Trophoblast cell (in vitro differentiated cells and primary cell): ENCODE measurements around the gene HHIP.
A peak's percentile ranks its signal among the peaks of the same experiment; 100 is the strongest.

Source experiments
- DNase-seq, 2 donors: peaks; one replicate each; pipeline ENCODE4 v3.0.0-alpha.2; 2016
- H2AFZ ChIP-seq: 2 replicates; pipeline ENCODE4 v1.6.1; 2013; ENCODE audit warnings: low read length, moderate library complexity, mild to moderate bottlenecking; ENCODE audit not compliant: insufficient read depth, poor library complexity
- H2AK5ac ChIP-seq: 2 replicates; pipeline ENCODE4 v1.6.1; 2013; ENCODE audit warnings: mild to moderate bottlenecking, low read length
- H2BK120ac ChIP-seq: 2 replicates; pipeline ENCODE4 v1.6.1; 2013; ENCODE audit warnings: low read length, mild to moderate bottlenecking, moderate library complexity; ENCODE audit not compliant: insufficient read depth, poor library complexity
- H2BK12ac ChIP-seq: 2 replicates; pipeline ENCODE4 v1.6.1; 2013; ENCODE audit warnings: mild to moderate bottlenecking, low read length, moderate library complexity
- H2BK5ac ChIP-seq: 2 replicates; pipeline ENCODE4 v1.6.1; 2013; ENCODE audit warnings: low read length, low read depth, moderate library complexity, mild to moderate bottlenecking; ENCODE audit not compliant: poor library complexity
- H3K14ac ChIP-seq: 2 replicates; pipeline ENCODE4 v1.6.1; 2013; ENCODE audit warnings: mild to moderate bottlenecking, low read length
- H3K18ac ChIP-seq: 2 replicates; pipeline ENCODE4 v1.6.1; 2013; ENCODE audit warnings: mild to moderate bottlenecking, low read length
- H3K23ac ChIP-seq: 2 replicates; pipeline ENCODE4 v1.6.1; 2013; ENCODE audit warnings: low read length
- H3K27ac ChIP-seq: 2 replicates; pipeline ENCODE4 v1.5.1; 2013; ENCODE audit warnings: low read depth, mild to moderate bottlenecking, inconsistent platforms, low read length, moderate library complexity
- H3K27me3 ChIP-seq: 2 replicates; pipeline ENCODE4 v1.6.1; 2013; ENCODE audit warnings: inconsistent platforms, mild to moderate bottlenecking, low read length, moderate library complexity; ENCODE audit not compliant: insufficient read depth
- H3K36me3 ChIP-seq, 2 experiments: 1 replicate in 1 of 2; 2 replicates in 1 of 2; pipeline ENCODE4 v1.6.1; 2013; ENCODE audit warnings: low read length in 2 of 2, mild to moderate bottlenecking in 2 of 2, moderate library complexity in 1 of 2; ENCODE audit not compliant: insufficient read depth in 2 of 2, control insufficient read depth in 1 of 2
- H3K4ac ChIP-seq: 2 replicates; pipeline ENCODE4 v1.6.1; 2013; ENCODE audit warnings: low read depth, mild to moderate bottlenecking, low read length, moderate library complexity
- H3K4me1 ChIP-seq, 2 experiments: 1 replicate in 1 of 2; 2 replicates in 1 of 2; pipeline ENCODE4 v1.6.1; 2013; ENCODE audit warnings: low read length in 2 of 2, mild to moderate bottlenecking in 2 of 2, moderate library complexity in 1 of 2; ENCODE audit not compliant: insufficient read depth in 2 of 2, control insufficient read depth in 1 of 2
- H3K4me2 ChIP-seq: 2 replicates; pipeline ENCODE4 v1.6.1; 2013; ENCODE audit warnings: inconsistent platforms, mild to moderate bottlenecking, low read length, moderate library complexity
- H3K4me3 ChIP-seq: 2 replicates; pipeline ENCODE4 v1.5.1; 2013; ENCODE audit warnings: mild to moderate bottlenecking, low read depth, low read length, inconsistent platforms
- H3K79me1 ChIP-seq: one replicate; pipeline ENCODE4 v1.6.1; 2013; ENCODE audit warnings: low read length
- H3K79me2 ChIP-seq: 2 replicates; pipeline ENCODE4 v1.6.1; 2013; ENCODE audit warnings: low read length, mild to moderate bottlenecking; ENCODE audit not compliant: control insufficient read depth, insufficient read depth, poor library complexity
- H3K9ac ChIP-seq: 2 replicates; pipeline ENCODE4 v1.6.1; 2013; ENCODE audit warnings: mild to moderate bottlenecking, low read length
- H3K9me3 ChIP-seq: 2 replicates; pipeline ENCODE4 v1.6.1; 2013; ENCODE audit warnings: low read depth, mild to moderate bottlenecking, control low read depth, inconsistent platforms, low read length; ENCODE audit not compliant: insufficient read depth
- H4K12ac ChIP-seq: 2 replicates; pipeline ENCODE4 v1.6.1; 2013; ENCODE audit warnings: low read depth, mild to moderate bottlenecking, low read length, moderate library complexity
- H4K8ac ChIP-seq: 2 replicates; pipeline ENCODE4 v1.6.1; 2013; ENCODE audit warnings: low read depth, mild to moderate bottlenecking, low read length, moderate library complexity
- H4K91ac ChIP-seq: one replicate; pipeline ENCODE4 v1.6.1; 2013; ENCODE audit warnings: low read depth, mild to moderate bottlenecking, low read length, moderate library complexity
- WGBS: extraction: QIAGEN DNeasy Blood & Tissue Kit; methylation state at CpG from one replicate; pipeline ENCODE4 v1.1.7; 2013; ENCODE audit warnings: missing lambda C conversion rate; ENCODE audit not compliant: insufficient read length, insufficient coverage; ENCODE audit errors: extremely low coverage; 5-methylcytosine and 5-hydroxymethylcytosine counted together

HHIP gene

DNA sequence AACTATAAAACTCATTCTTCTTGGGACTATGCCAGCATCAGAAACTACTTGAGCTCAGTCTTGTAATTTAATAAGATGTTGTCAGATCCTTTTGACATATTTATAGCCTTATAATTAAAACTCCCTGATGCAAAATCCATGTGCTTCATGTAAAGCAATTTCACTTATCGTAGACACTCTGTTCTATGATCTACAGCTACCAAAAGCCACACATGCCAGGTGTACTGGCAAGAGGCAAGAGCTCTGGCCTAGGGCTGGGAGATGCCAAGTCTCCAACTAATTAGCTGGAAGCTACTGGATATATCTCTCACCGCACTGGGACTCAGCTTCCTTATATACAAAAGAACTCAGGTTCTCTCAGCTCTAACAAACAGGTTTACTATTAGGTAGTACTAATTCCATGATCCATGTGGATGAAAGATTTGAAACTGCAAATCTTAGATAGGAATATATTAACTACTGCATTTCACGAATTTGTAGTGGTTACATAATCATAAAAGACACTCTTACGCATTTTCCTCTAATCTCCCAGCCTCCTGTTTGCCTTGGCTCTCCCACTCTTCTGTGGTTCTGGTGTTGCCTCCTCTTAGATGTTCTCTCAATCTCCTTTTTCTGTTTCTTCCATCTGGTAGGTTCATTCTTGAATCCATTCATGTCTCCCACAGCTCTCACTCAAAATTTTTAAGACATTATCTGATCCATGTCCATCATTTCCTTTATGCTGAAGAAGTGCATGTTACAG, 103.0 kb downstream of the HHIP start:
- no peaks in the 10 kb centered on the region for H3K9me3 ChIP-seq
- H3K36me3 ChIP-seq: no peaks in the 10 kb centered on the region
- H3K27ac ChIP-seq: no peak overlapping the region
- no CpG with 5 or more reads among the region's 4 CpGs for WGBS
- H2BK120ac ChIP-seq: no peak overlapping the region
- no peak overlapping the region for H3K18ac ChIP-seq
- H3K4me3 ChIP-seq: no peak overlapping the region
- no peak overlapping the region for H3K4me2 ChIP-seq
- H3K4ac ChIP-seq: no peak overlapping the region
- no peak overlapping the region for H4K8ac ChIP-seq
- H4K12ac ChIP-seq: no peak overlapping the region
- H2BK5ac ChIP-seq: no peak overlapping the region
- no peaks in the 10 kb centered on the region for H3K79me1 ChIP-seq
- H2AK5ac ChIP-seq: no peak overlapping the region
- H2BK12ac ChIP-seq: no peak overlapping the region
- no peaks in the 10 kb centered on the region for H3K79me2 ChIP-seq
- no peak overlapping the region for H3K14ac ChIP-seq
- H3K9ac ChIP-seq: no peak overlapping the region
- no peak for DNase-seq
- H3K27me3 ChIP-seq: no peaks in the 10 kb centered on the region
- H3K4me1 ChIP-seq: no peaks in the 10 kb centered on the region
- no peak overlapping the region for H2AFZ ChIP-seq
- no peak overlapping the region for H4K91ac ChIP-seq
- H3K23ac ChIP-seq: no peak overlapping the region

DNA sequence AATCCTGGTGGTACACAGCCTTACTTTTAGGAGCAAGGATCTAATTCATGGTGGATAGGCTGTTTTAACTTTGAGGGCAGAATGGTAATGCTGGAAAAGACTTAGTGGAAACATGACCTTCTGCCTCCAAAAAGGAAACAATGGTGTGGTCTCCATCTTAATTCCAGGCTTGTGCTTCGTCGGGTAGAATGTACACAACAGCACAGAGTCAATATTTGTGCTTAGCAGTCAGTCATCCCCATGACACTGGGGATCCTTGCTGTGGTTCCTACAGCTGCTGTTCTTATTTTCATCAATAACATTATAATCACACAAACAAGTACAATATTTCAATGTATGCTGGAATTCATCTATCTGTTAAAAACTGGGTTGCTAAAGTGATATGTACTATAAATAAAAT, 104.4 kb downstream of the HHIP start:
- Histone ChIP-seq H3K27ac (no peak overlapping the region), H4K91ac (no peak overlapping the region), H3K27me3 (no peaks in the 10 kb centered on the region), H2AK5ac (no peak overlapping the region), H3K4me1 (no peaks in the 10 kb centered on the region), H4K8ac (no peak overlapping the region), H3K9me3 (no peaks in the 10 kb centered on the region), H3K9ac (no peak overlapping the region), H2AFZ (no peak overlapping the region), H3K18ac (no peak overlapping the region), H3K4me2 (no peak overlapping the region), H3K14ac (no peak overlapping the region), H3K79me2 (no peaks in the 10 kb centered on the region), H3K36me3 (no peaks in the 10 kb centered on the region), H3K4ac (no peak overlapping the region), H4K12ac (no peak overlapping the region), H3K23ac (no peak overlapping the region), H3K79me1 (no peaks in the 10 kb centered on the region), H2BK12ac (no peak overlapping the region), H3K4me3 (no peak overlapping the region), H2BK5ac (no peak overlapping the region), H2BK120ac (no peak overlapping the region)
- WGBS: no CpG with 5 or more reads among the region's 2 CpGs
- no peak for DNase-seq

DNA sequence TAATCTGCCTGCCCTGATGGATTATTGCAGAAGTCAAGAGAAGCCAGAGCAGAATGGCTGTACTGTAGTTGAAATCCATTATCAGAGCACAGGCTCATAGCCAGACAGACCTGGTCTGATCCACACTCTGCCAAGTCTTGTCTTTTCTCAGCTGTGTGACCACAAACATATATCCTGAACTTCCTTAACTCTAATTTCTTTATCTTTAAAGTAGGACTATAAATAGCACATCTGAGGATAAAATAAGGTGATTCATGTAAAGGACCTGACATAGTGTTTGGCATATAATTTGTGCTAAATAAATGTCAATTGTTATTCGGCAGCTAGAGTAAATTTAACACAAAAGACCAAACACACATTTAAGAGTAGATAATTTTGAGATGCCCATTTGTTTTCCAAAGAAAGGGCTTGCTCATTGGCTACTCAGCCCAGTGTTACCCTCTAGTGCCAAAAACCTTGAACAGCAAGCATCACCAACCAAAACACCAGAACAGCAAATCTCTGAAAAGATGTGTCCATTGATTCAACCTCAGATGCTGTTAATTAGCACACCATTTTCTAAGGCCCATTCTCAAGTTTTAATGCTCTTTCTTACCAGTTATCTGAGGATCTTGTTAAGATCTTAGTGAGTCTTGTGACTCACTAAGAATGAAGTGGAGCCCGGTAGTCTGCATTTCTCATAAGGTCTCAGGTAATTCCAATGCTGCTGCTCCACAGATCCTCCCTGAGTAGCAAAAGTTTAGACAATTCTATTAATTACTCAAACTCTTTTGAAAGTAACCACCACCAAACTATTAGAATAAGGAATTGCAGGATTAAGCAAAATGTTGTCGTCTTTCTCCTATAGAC, 108.8 kb downstream of the HHIP start:
- Histone ChIP-seq H4K91ac (no peak overlapping the region), H3K79me1 (no peaks in the 10 kb centered on the region)

DNA sequence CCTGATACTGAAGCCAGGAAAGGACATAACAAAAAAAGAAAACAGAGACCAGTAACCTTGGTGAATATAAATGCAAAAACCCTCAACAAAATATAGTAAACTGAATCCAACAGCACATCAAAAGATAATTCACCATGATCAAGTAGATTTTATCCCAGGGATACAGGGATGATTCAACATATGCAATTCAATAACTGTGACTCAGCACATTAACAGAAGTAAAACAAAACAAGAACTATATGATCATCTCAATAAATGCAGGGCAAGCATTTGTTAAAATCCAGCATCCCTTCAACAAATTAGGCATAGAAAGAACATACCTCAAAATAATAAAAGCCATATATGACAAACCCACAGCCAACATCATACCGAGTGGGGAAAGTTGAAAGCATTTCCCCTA, 112.0 kb downstream of the HHIP start:
- Histone ChIP-seq H3K36me3 (no peaks in the 10 kb centered on the region), H3K79me2 (no peaks in the 10 kb centered on the region), H3K4me3 (no peak overlapping the region), H3K9ac (no peak overlapping the region), H4K91ac (no peak overlapping the region), H3K4me2 (no peak overlapping the region), H4K12ac (no peak overlapping the region), H2BK5ac (no peak overlapping the region), H3K27ac (no peak overlapping the region), H3K27me3 (no peaks in the 10 kb centered on the region), H2BK120ac (no peak overlapping the region), H2AFZ (no peak overlapping the region), H4K8ac (no peak overlapping the region), H3K18ac (no peak overlapping the region), H2BK12ac (no peak overlapping the region), H3K23ac (no peak overlapping the region), H3K9me3 (no peaks in the 10 kb centered on the region), H3K14ac (no peak overlapping the region), H3K4ac (no peak overlapping the region), H3K4me1 (no peaks in the 10 kb centered on the region), H3K79me1 (no peaks in the 10 kb centered on the region), H2AK5ac (no peak overlapping the region)
- WGBS: no CpG with 5 or more reads among the region's 1 CpG
- no peak for DNase-seq

More for the DNA sequence above, 108.8 kb downstream of the HHIP start:
- no peaks in the 10 kb centered on the region for H3K79me2 ChIP-seq
- no peak overlapping the region for H3K23ac ChIP-seq
- no peak overlapping the region for H2AFZ ChIP-seq
- no peak overlapping the region for H3K4me3 ChIP-seq
- H2BK12ac ChIP-seq: no peak overlapping the region
- no peak overlapping the region for H3K4me2 ChIP-seq
- WGBS: no CpG with 5 or more reads among the region's 3 CpGs
- no peaks in the 10 kb centered on the region for H3K27me3 ChIP-seq
- no peak overlapping the region for H4K12ac ChIP-seq
- no peaks in the 10 kb centered on the region for H3K4me1 ChIP-seq
- H3K36me3 ChIP-seq: no peaks in the 10 kb centered on the region
- no peak overlapping the region for H3K14ac ChIP-seq
- no peak overlapping the region for H2AK5ac ChIP-seq
- DNase-seq: peak; percentile 30 to 72
- no peak overlapping the region for H4K8ac ChIP-seq
- H2BK5ac ChIP-seq: no peak overlapping the region
- H3K9ac ChIP-seq: no peak overlapping the region
- H3K4ac ChIP-seq: no peak overlapping the region
- no peaks in the 10 kb centered on the region for H3K9me3 ChIP-seq
- no peak overlapping the region for H2BK120ac ChIP-seq
- H3K18ac ChIP-seq: no peak overlapping the region
- no peak overlapping the region for H3K27ac ChIP-seq
